ENCODE results near the gene ZDHHC18.
A peak's percentile ranks its signal among the peaks of the same experiment; 100 is the strongest.
"Not testable (repeated sequence)": the region's sequence is repeated elsewhere in the genome, so short reads cannot be mapped to it uniquely, and the experiment has no call there.

The ZDHHC18 gene

DNA sequence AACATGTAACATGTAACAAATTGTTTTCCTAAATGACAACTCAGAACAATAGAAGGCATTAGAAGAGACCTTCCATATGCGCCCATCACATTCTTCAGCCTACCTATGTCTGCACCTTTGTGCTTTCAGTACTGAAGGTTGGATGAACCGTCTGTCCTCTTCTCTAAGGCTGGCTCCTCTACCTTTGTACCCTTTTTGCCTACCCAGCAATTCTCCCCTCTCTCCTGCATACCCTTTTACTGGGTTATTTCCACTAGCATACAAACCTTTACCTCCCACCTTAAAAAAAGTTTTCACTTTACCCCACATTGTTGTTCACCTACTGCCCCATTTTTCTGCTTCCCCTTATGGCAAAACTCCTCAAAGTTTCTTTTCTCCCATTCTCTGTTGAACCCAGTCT lies 33.6 kb upstream of the ZDHHC18 start:
- DNase-seq (ENCODE audit: insufficient read length, low spot score) (no peak), FAIRE-seq (no peak)
- no peak for TF ChIP-seq CTCF (IDR thresholded peaks at IDR 0.05; ENCODE audit: insufficient read depth, missing control alignments)

DNA sequence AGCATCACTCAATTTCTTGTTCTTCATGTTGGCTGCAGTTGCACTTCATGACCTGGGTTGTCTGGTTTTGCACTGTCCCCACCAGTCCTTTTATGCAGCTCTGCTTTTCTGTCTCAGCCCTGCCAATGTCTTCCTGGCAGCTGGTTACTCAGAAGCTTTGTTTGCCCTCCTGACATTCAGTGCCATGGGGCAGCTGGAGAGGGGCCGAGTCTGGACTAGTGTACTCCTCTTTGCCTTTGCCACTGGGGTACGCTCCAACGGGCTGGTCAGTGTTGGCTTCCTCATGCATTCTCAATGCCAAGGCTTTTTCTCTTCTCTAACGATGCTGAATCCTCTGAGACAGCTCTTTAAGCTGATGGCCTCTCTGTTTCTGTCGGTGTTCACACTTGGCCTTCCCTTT lies 32.1 kb upstream of the ZDHHC18 start:
- TF ChIP-seq CTCF (IDR thresholded peaks at IDR 0.05; ENCODE audit: insufficient read depth, missing control alignments) = no peak
- FAIRE-seq = no peak
- no peak for DNase-seq (ENCODE audit: insufficient read length, low spot score)

DNA sequence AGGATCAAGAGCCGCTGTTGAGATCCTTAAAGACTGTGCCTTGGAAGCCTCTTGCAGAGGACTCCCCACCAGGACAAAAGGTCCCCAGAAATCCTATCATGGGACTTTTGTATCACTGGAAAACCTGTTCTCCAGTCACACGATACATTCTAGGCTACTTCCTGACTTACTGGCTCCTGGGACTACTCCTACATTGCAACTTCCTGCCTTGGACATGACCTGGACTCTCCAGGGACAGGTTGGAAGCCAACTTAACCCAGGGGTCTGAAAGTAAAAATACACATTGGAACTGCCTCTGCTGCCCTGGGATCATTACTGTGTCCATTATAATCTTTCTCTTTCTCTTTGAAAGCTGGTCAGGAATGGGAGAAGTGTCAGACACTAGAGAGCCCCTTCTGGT lies 28.9 kb upstream of the ZDHHC18 start:
- no peak for FAIRE-seq
- DNase-seq (ENCODE audit: insufficient read length, low spot score) = no peak
- TF ChIP-seq CTCF (IDR thresholded peaks at IDR 0.05; ENCODE audit: insufficient read depth, missing control alignments) = no peak

DNA sequence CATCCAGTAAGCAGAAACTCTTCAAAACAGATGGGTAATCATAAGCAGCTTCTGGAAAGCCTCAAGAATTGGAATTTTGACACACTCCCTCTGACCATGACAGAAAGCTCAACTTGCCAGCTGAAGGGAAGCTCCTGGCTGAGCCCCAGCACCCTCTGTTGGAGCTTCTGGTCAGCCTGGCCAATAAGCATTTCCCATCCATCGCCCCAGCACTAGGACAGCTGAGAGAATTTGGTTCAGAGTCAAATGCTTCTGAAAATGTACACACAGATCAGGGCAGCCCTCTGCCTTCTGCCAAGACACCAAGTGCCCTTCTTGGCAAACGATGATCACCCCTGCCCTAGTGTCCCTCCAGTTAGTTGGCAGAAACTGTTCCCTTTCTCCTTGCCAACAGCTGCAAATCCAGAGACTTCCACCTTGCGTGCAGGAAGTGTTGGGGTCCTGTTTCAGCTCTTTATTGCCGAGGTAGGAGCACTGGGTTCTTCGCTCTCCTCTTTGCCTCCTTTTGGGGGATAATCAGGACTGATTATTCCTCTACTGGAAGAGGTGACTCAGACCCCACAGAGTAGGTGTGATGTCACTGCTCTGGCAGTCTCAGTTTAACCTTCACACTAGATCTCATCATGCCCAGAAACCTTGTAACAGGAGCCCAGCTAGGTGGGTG lies 26.9 kb upstream of the ZDHHC18 start:
- FAIRE-seq (no peak), DNase-seq (ENCODE audit: insufficient read length, low spot score) (no peak)
- TF ChIP-seq CTCF (IDR thresholded peaks at IDR 0.05; ENCODE audit: insufficient read depth, missing control alignments) = no peak

GRCh38 chr1:26803932-26804331 lies 22.6 kb upstream of the ZDHHC18 start:
- FAIRE-seq; DNase-seq (ENCODE audit: insufficient read length, low spot score): not testable (repeated sequence)

GRCh38 chr1:26810105-26810504 lies 16.4 kb upstream of the ZDHHC18 start:
- not testable (repeated sequence) for FAIRE-seq; DNase-seq (ENCODE audit: insufficient read length, low spot score)
- TF ChIP-seq CTCF (IDR thresholded peaks at IDR 0.05; ENCODE audit: insufficient read depth, missing control alignments) = peak; percentile 70

DNA sequence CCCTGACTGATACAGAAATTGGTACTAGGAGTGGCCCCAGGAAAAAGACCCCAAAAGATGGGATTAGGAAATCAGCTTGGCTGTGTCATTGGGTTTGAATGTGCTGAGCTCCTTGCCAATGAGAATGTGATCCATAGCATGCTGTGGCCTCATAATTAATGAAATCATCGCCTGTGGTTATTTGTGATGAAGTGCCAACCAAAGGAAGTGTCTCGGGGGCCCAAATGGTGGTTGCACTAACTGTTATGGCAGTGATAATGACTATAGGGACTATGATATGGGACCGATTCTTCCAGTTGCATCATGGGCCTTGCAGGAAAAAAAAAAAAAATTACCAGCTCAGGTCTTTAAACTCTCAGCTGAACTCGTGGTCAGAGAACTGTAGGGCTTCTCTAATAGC lies 15.4 kb upstream of the ZDHHC18 start:
- DNase-seq (ENCODE audit: insufficient read length, low spot score) (no peak), FAIRE-seq (no peak)
- no peak for TF ChIP-seq CTCF (IDR thresholded peaks at IDR 0.05; ENCODE audit: insufficient read depth, missing control alignments)

- FAIRE-seq (no peak), DNase-seq (ENCODE audit: insufficient read length, low spot score) (no peak)
- TF ChIP-seq CTCF (IDR thresholded peaks at IDR 0.05; ENCODE audit: insufficient read depth, missing control alignments) = no peak
Measured at GRCh38 chr1:26811708-26812107, 14.8 kb upstream of the ZDHHC18 start.
